ENCODE data around the gene STAG1. TPM values are rescaled to one million over a fixed set of nuclear protein-coding genes. Genes with fewer than 3 reads are reported as not detected.
"Not testable (repeated sequence)": the region's sequence is repeated elsewhere in the genome, so short reads cannot be mapped to it uniquely, and the experiment has no call there.

STAG1 gene
- total RNA-seq, 1 donor from 2014 or later = 18.4 TPM

- no peak for TF ChIP-seq CTCF (IDR thresholded peaks at IDR 0.05; ENCODE audit: borderline replicate concordance)
- peaks cover 21% of the 10 kb centered on the region for H3K9me3 ChIP-seq (replicated peaks)
- H3K27ac ChIP-seq (replicated peaks) = no peak overlapping the region
- DNase-seq = no peak
- H3K36me3 ChIP-seq = no peaks in the 10 kb centered on the region
- H3K4me1 ChIP-seq = peaks cover 51% of the 10 kb centered on the region
- H3K27me3 ChIP-seq (ENCODE audit: low read depth) = no peaks in the 10 kb centered on the region
- intact Hi-C loops (cut with micrococcal nuclease) = no loop called here
- no peak overlapping the region for H3K4me3 ChIP-seq
Observed at GRCh38 chr3:136745916-136746315, 6.3 kb downstream of the STAG1 start.

- intact Hi-C loops (cut with micrococcal nuclease) = no loop called here
- H3K36me3 ChIP-seq = peaks cover 3% of the 10 kb centered on the region
- no peak for DNase-seq
- H3K4me3 ChIP-seq = no peak overlapping the region
- no peak overlapping the region for H3K27ac ChIP-seq (replicated peaks)
- peaks cover 21% of the 10 kb centered on the region for H3K9me3 ChIP-seq (replicated peaks)
- peaks cover 32% of the 10 kb centered on the region for H3K4me1 ChIP-seq
- no peak for TF ChIP-seq CTCF (IDR thresholded peaks at IDR 0.05; ENCODE audit: borderline replicate concordance)
- H3K27me3 ChIP-seq (ENCODE audit: low read depth) = no peaks in the 10 kb centered on the region
Observed at GRCh38 chr3:136741063-136741462, 11.1 kb downstream of the STAG1 start.

DNA sequence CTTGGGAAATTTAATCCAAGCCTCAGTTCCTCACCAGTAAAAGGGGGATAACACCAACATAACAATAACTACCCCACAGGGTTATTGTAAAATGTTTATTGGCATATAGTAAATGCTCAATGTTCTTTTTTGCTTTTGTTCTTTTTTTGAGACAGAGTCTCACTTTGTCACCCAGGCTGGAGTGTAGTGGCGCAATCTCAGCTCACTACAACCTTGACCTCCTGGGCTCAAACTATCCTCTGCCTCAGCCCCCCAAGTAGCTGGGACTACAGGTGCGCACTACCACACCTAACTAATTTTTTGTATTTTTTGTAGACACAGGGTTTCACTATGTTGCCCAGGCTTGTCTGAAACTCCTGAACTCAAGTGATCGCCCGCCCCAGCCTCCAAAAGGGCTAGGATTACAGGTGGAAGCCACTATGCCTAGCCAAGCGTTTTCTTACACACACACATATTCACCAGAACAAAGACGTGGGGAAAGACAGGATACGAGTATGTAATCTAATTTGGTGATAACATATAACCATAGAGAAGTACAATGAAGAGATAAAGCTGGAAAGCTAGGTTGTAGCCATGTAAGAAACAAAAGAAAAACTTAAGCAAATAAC, 11.7 kb downstream of the STAG1 start:
- DNase-seq = no peak
- intact Hi-C loops (cut with micrococcal nuclease) = no loop called here
- H3K36me3 ChIP-seq = peaks cover 3% of the 10 kb centered on the region
- no peak for TF ChIP-seq CTCF (IDR thresholded peaks at IDR 0.05; ENCODE audit: borderline replicate concordance)
- peaks cover 21% of the 10 kb centered on the region for H3K9me3 ChIP-seq (replicated peaks)
- no peak overlapping the region for H3K4me3 ChIP-seq
- H3K27ac ChIP-seq (replicated peaks) = no peak overlapping the region
- H3K27me3 ChIP-seq (ENCODE audit: low read depth) = no peaks in the 10 kb centered on the region
- H3K4me1 ChIP-seq = peaks cover 32% of the 10 kb centered on the region

GRCh38 chr3:136736950-136737349, 15.2 kb downstream of the STAG1 start:
- H3K27ac ChIP-seq (replicated peaks); H3K4me3 ChIP-seq; H3K27me3 ChIP-seq (ENCODE audit: low read depth); DNase-seq; H3K36me3 ChIP-seq; intact Hi-C loops (cut with micrococcal nuclease); H3K9me3 ChIP-seq (replicated peaks): not testable (repeated sequence)
- peaks cover 45% of the 10 kb centered on the region for H3K4me1 ChIP-seq

DNA sequence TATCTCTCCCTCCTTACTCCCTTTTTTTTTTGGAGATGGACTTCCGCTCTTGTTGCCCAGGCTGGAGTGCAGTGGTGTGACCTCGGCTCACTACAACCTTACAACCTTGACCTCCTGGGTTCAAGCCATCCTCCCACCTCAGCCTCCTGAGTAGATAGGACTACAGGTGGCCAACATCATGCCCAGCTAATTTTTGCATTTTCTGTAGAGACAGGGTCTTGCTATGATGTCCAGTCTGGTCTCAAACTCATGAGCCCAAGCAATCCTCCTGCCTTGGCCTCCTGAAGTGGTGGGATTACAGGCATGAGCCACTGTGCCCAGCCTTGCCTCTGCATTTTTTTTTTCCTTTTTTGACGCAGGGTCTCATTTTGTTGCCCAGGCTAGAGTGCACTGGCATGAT, 17.1 kb downstream of the STAG1 start:
- TF ChIP-seq CTCF (IDR thresholded peaks at IDR 0.05; ENCODE audit: borderline replicate concordance) = no peak
- Histone ChIP-seq H3K36me3 (peaks cover 3% of the 10 kb centered on the region), H3K27me3 (ENCODE audit: low read depth) (no peaks in the 10 kb centered on the region), H3K27ac (replicated peaks) (no peak overlapping the region), H3K9me3 (replicated peaks) (no peaks in the 10 kb centered on the region), H3K4me3 (no peak overlapping the region), H3K4me1 (peaks cover 56% of the 10 kb centered on the region)
- no peak for DNase-seq
- intact Hi-C loops (cut with micrococcal nuclease) = no loop called here

DNA sequence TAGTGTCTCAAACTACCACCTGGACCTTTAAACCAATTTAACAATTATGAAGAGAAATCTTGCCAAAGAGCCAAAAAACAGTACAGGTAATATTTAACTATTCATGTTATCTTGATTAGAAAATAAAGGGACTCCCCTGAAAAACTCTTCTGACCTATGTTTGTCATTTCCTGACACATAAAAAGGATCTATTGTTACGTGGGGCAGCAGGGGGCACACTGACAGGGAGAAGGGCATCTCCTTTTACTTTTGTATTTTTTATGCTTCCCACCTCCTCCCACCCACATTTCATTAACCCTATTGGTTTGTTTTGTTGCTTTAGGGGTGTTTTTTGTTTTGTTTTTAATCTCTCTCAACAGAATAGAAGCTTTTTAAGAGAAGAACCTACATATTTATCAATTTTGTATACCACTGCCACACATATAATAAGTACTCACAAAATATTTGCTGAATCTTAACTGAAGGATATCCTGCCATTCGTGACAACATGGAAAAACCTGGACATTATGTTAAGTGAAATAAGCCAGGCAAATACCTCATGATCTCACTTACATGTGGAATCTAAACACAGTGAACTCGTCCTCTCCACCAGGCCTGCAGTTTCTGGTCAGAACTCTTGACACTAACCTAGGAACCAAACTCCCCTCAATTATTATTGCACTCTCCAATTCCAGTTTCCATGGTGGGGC, 17.7 kb downstream of the STAG1 start:
- no peak for DNase-seq
- intact Hi-C loops (cut with micrococcal nuclease) = no loop called here
- Histone ChIP-seq H3K4me3 (no peak overlapping the region), H3K9me3 (replicated peaks) (no peaks in the 10 kb centered on the region), H3K36me3 (peaks cover 3% of the 10 kb centered on the region), H3K27me3 (ENCODE audit: low read depth) (no peaks in the 10 kb centered on the region), H3K27ac (replicated peaks) (no peak overlapping the region), H3K4me1 (peaks cover 56% of the 10 kb centered on the region)
- TF ChIP-seq CTCF (IDR thresholded peaks at IDR 0.05; ENCODE audit: borderline replicate concordance) = no peak
